Loucy (cell line): ENCODE results near the gene NSUN3.
"Not testable (repeated sequence)": the region's sequence is repeated elsewhere in the genome, so short reads cannot be mapped to it uniquely, and the experiment has no call there.

Experiments
- H2AFZ ChIP-seq: fragments of 200-600 bp; sonication (generic); 2 replicates; pipeline ENCODE4 v1.6.0; 2016; ENCODE audit warnings: antibody characterized with exemption, mild to moderate bottlenecking, low read length, moderate library complexity
- H3F3A ChIP-seq: fragments of 200-600 bp; 2 replicates; pipeline ENCODE4 v1.6.0; 2016; ENCODE audit warnings: antibody characterized with exemption, low read depth, mild to moderate bottlenecking
- H3K27me3 ChIP-seq: fragments of 200-600 bp; sonication (generic); 2 replicates; pipeline ENCODE4 v1.6.1; 2014; ENCODE audit warnings: low read length, mild to moderate bottlenecking; ENCODE audit not compliant: insufficient read depth, poor library complexity, severe bottlenecking
- H3K36me3 ChIP-seq: fragments of 200-600 bp; sonication (generic); 2 replicates; pipeline ENCODE4 v1.6.1; 2016; ENCODE audit warnings: low read length; ENCODE audit not compliant: insufficient read depth
- H3K4me1 ChIP-seq: fragments of 200-600 bp; sonication (generic); 2 replicates; pipeline ENCODE4 v1.5.1; 2014; ENCODE audit warnings: low read length, mild to moderate bottlenecking; ENCODE audit not compliant: insufficient read depth, poor library complexity, severe bottlenecking
- H3K4me2 ChIP-seq: fragments of 200-600 bp; sonication (generic); 2 replicates; pipeline ENCODE4 v1.6.0; 2014; ENCODE audit warnings: antibody characterized with exemption, low read length, low read depth, mild to moderate bottlenecking; ENCODE audit not compliant: poor library complexity, severe bottlenecking
- H3K4me3 ChIP-seq: fragments of 200-600 bp; sonication (generic); 2 replicates; pipeline ENCODE4 v1.5.1; 2014; ENCODE audit warnings: low read length, mild to moderate bottlenecking, mixed read lengths; ENCODE audit not compliant: poor library complexity, severe bottlenecking
- H3K79me2 ChIP-seq: fragments of 200-600 bp; sonication (generic); 2 replicates; pipeline ENCODE4 v1.6.1; 2014; ENCODE audit warnings: low read length; ENCODE audit not compliant: insufficient read depth
- H3K9ac ChIP-seq: fragments of 200-600 bp; sonication (generic); 2 replicates; pipeline ENCODE4 v1.6.0; 2014; ENCODE audit warnings: mild to moderate bottlenecking, low read depth, low read length, moderate library complexity; ENCODE audit not compliant: poor library complexity, severe bottlenecking
- H3K9me2 ChIP-seq: fragments of 200-600 bp; sonication (generic); replicated peaks from 2 replicates; pipeline ENCODE4 v1.6.1; 2016; ENCODE audit warnings: low read depth, low read length, mixed read lengths
- H3K9me3 ChIP-seq: fragments of 200-600 bp; sonication (generic); 2 replicates; pipeline ENCODE4 v1.6.1; 2014; ENCODE audit warnings: mild to moderate bottlenecking, antibody characterized with exemption, low read length, low read depth; ENCODE audit not compliant: insufficient read depth
- H4K20me1 ChIP-seq: fragments of 200-600 bp; sonication (generic); 2 replicates; pipeline ENCODE4 v1.6.0; 2014; ENCODE audit warnings: antibody characterized with exemption, low read length, mild to moderate bottlenecking; ENCODE audit not compliant: insufficient read depth, poor library complexity, severe bottlenecking
- CTCF ChIP-seq: fragments of 200-600 bp; sonication (generic); conservative IDR thresholded peaks from 2 replicates; pipeline ENCODE4 v1.5.1; 2014; ENCODE audit warnings: mild to moderate bottlenecking, antibody characterized with exemption, low read length
- EZH2phosphoT487 ChIP-seq: fragments of 200-600 bp; IDR thresholded peaks from 2 replicates; pipeline ENCODE4 v1.6.1; 2018; ENCODE audit warnings: antibody characterized with exemption, mild to moderate bottlenecking, moderate library complexity, borderline replicate concordance

Gene NSUN3

GRCh38 chr3:94101860-94102259 is 39.0 kb downstream of the NSUN3 start:
- Histone ChIP-seq H3K9me3 (no peaks in the 10 kb centered on the region), H3K27me3 (no peaks in the 10 kb centered on the region), H3K4me3 (no peak overlapping the region), H3K9me2 (no peaks in the 10 kb centered on the region), H3K9ac (no peak overlapping the region), H3K79me2 (no peaks in the 10 kb centered on the region), H4K20me1 (no peaks in the 10 kb centered on the region), H2AFZ (no peak overlapping the region), H3K4me2 (no peak overlapping the region), H3K36me3 (peaks cover 29% of the 10 kb centered on the region; the same call in 1 of the 2 replicates), H3F3A (no peaks in the 10 kb centered on the region), H3K4me1 (peaks cover 3% of the 10 kb centered on the region)
- TF ChIP-seq CTCF, result peak; percentile 47
- no peak for TF ChIP-seq EZH2phosphoT487

- H2AFZ ChIP-seq, result no peak overlapping the region
- no peaks in the 10 kb centered on the region for H3K27me3 ChIP-seq
- TF ChIP-seq CTCF (no peak), EZH2phosphoT487 (no peak)
- H3K79me2 ChIP-seq, result no peaks in the 10 kb centered on the region
- H3K9me3 ChIP-seq, result no peaks in the 10 kb centered on the region
- no peaks in the 10 kb centered on the region for H3F3A ChIP-seq
- no peak overlapping the region for H3K9ac ChIP-seq
- peaks cover 18% of the 10 kb centered on the region; the same call in 1 of the 2 replicates for H3K36me3 ChIP-seq
- H3K4me2 ChIP-seq, result no peak overlapping the region
- H4K20me1 ChIP-seq, result no peaks in the 10 kb centered on the region
- H3K9me2 ChIP-seq, result no peaks in the 10 kb centered on the region
- no peaks in the 10 kb centered on the region for H3K4me1 ChIP-seq
- H3K4me3 ChIP-seq, result no peak overlapping the region
These were observed 43.4 kb downstream of the NSUN3 start for GRCh38 chr3:94106268-94106667.

GRCh38 chr3:94110232-94110631 is 47.4 kb downstream of the NSUN3 start:
- not testable (repeated sequence) for H3K27me3 ChIP-seq, H3K9me2 ChIP-seq

GRCh38 chr3:94110854-94111253 is 48.0 kb downstream of the NSUN3 start:
- Histone ChIP-seq H4K20me1 (no peaks in the 10 kb centered on the region), H3K4me1 (no peaks in the 10 kb centered on the region), H3K36me3 (peaks cover 12% of the 10 kb centered on the region; the same call in 1 of the 2 replicates), H3K27me3 (no peaks in the 10 kb centered on the region), H3K79me2 (no peaks in the 10 kb centered on the region), H3K4me2 (no peak overlapping the region), H3K9me3 (no peaks in the 10 kb centered on the region), H2AFZ (no peak overlapping the region), H3F3A (no peaks in the 10 kb centered on the region), H3K9me2 (no peaks in the 10 kb centered on the region), H3K9ac (no peak overlapping the region), H3K4me3 (no peak overlapping the region)
- TF ChIP-seq CTCF (no peak), EZH2phosphoT487 (no peak)

More at GRCh38 chr3:94110232-94110631, 47.4 kb downstream of the NSUN3 start:
- H4K20me1 ChIP-seq, H3K4me1 ChIP-seq, H3K4me3 ChIP-seq, H3K79me2 ChIP-seq, H3K9ac ChIP-seq, H3K4me2 ChIP-seq, H3F3A ChIP-seq, H3K9me3 ChIP-seq, H2AFZ ChIP-seq: not testable (repeated sequence)
- H3K36me3 ChIP-seq, result peaks cover 12% of the 10 kb centered on the region; the same call in 1 of the 2 replicates
